ENCODE results near the gene HACD4. TPM values are rescaled to one million over a fixed set of nuclear protein-coding genes. Genes with fewer than 3 reads are reported as not detected.
"Not testable (repeated sequence)": the region's sequence is repeated elsewhere in the genome, so short reads cannot be mapped to it uniquely, and the experiment has no call there.

HACD4 gene
- total RNA-seq, 6 experiments from 2014 or later: 3.0 to 5.3 (median 3.8) TPM

- Mint-ChIP-seq H3K4me3 (no peak overlapping the region), H3K27me3 (ENCODE audit: insufficient read depth) (no peaks in the 10 kb centered on the region), H3K4me1 (ENCODE audit: low read depth) (peaks cover 24% of the 10 kb centered on the region), H3K27ac (no peak overlapping the region), H3K36me3 (ENCODE audit: low read depth) (peaks cover 21% of the 10 kb centered on the region), H3K9me3 (no peaks in the 10 kb centered on the region)
- no peak for DNase-seq
- TF ChIP-seq CTCF (IDR thresholded peaks at IDR 0.05): no peak
Measured at GRCh38 chr9:20985851-20986600, 45.4 kb downstream of the HACD4 start.

GRCh38 chr9:20984506-20984905, 46.9 kb downstream of the HACD4 start:
- TF ChIP-seq CTCF (IDR thresholded peaks at IDR 0.05): no peak
- H3K36me3 Mint-ChIP-seq (ENCODE audit: low read depth): peaks cover 6% of the 10 kb centered on the region
- H3K9me3 Mint-ChIP-seq: no peaks in the 10 kb centered on the region
- H3K4me3 Mint-ChIP-seq: no peak overlapping the region
- no peak overlapping the region for H3K27ac Mint-ChIP-seq
- H3K4me1 Mint-ChIP-seq (ENCODE audit: low read depth): peaks cover 34% of the 10 kb centered on the region
- DNase-seq: no peak
- no peaks in the 10 kb centered on the region for H3K27me3 Mint-ChIP-seq (ENCODE audit: insufficient read depth)

GRCh38 chr9:20981486-20981885, 50.0 kb downstream of the HACD4 start:
- H3K4me1 Mint-ChIP-seq (ENCODE audit: low read depth): peaks cover 28% of the 10 kb centered on the region
- TF ChIP-seq CTCF (IDR thresholded peaks at IDR 0.05): no peak

GRCh38 chr9:20980832-20981455, 50.5 kb downstream of the HACD4 start:
- Mint-ChIP-seq H3K4me3 (peak overlapping the region; percentile 74), H3K36me3 (ENCODE audit: low read depth) (peaks cover 13% of the 10 kb centered on the region), H3K27me3 (ENCODE audit: insufficient read depth) (no peaks in the 10 kb centered on the region), H3K27ac (peak overlapping the region; percentile 76), H3K4me1 (ENCODE audit: low read depth) (peaks cover 28% of the 10 kb centered on the region), H3K9me3 (no peaks in the 10 kb centered on the region)
- TF ChIP-seq CTCF (IDR thresholded peaks at IDR 0.05): no peak
- peak; percentile 74 for DNase-seq

More at GRCh38 chr9:20981486-20981885, 50.0 kb downstream of the HACD4 start:
- Mint-ChIP-seq H3K4me3 (peak overlapping the region; percentile 74), H3K27ac (peak overlapping the region; percentile 76), H3K9me3 (no peaks in the 10 kb centered on the region), H3K36me3 (ENCODE audit: low read depth) (peaks cover 10% of the 10 kb centered on the region), H3K27me3 (ENCODE audit: insufficient read depth) (no peaks in the 10 kb centered on the region)
- peak; percentile 80 for DNase-seq

GRCh38 chr9:20978249-20978648, 53.2 kb downstream of the HACD4 start:
- no peaks in the 10 kb centered on the region for H3K9me3 Mint-ChIP-seq
- no peak overlapping the region for H3K4me3 Mint-ChIP-seq
- no peak for TF ChIP-seq CTCF (IDR thresholded peaks at IDR 0.05)
- H3K4me1 Mint-ChIP-seq (ENCODE audit: low read depth): peaks cover 28% of the 10 kb centered on the region
- H3K27me3 Mint-ChIP-seq (ENCODE audit: insufficient read depth): no peaks in the 10 kb centered on the region
- DNase-seq: no peak
- H3K27ac Mint-ChIP-seq: no peak overlapping the region
- peaks cover 13% of the 10 kb centered on the region for H3K36me3 Mint-ChIP-seq (ENCODE audit: low read depth)

GRCh38 chr9:20974191-20974938, 57.1 kb downstream of the HACD4 start:
- H3K27me3 Mint-ChIP-seq (ENCODE audit: insufficient read depth); DNase-seq; H3K4me1 Mint-ChIP-seq (ENCODE audit: low read depth); H3K9me3 Mint-ChIP-seq; H3K4me3 Mint-ChIP-seq; H3K27ac Mint-ChIP-seq: not testable (repeated sequence)
- peaks cover 17% of the 10 kb centered on the region for H3K36me3 Mint-ChIP-seq (ENCODE audit: low read depth)

- not testable (repeated sequence) for H3K9me3 Mint-ChIP-seq
Measured at GRCh38 chr9:20973246-20973947, 58.0 kb downstream of the HACD4 start.

More at GRCh38 chr9:20973246-20973947, 58.0 kb downstream of the HACD4 start:
- peaks cover 17% of the 10 kb centered on the region for H3K36me3 Mint-ChIP-seq (ENCODE audit: low read depth)
- H3K4me3 Mint-ChIP-seq; DNase-seq; H3K27me3 Mint-ChIP-seq (ENCODE audit: insufficient read depth); H3K4me1 Mint-ChIP-seq (ENCODE audit: low read depth); H3K27ac Mint-ChIP-seq: not testable (repeated sequence)
